HepG2 (cell line): ENCODE data around the gene GMPR. TPM values are rescaled to one million over a fixed set of nuclear protein-coding genes. Genes with fewer than 3 reads are reported as not detected.

ENCODE experiments used
- ATAC-seq: fragments of 200-7000 bp; cut with Tn5 transposase; 3 replicates; pipeline ENCODE4 v1.9.1; 2020; ENCODE audit warnings: mild to moderate bottlenecking, moderate library complexity
- BruUV-seq: library from RNA; stranded (reverse); fragments of 400-500 nt; replicated peaks from 2 replicates; lab custom pipeline; 2021; lab: Mats Ljungman, UMichigan
- CTCF ChIA-PET: fragments of 300-600 bp; formaldehyde crosslinking; extraction: SDS; loops from one replicate; lab custom pipeline; 2021; ENCODE audit warnings: low total read pairs, inconsistent platforms, low intra/inter-chr PET ratio; lab: Yijun Ruan, JAX
- POLR2A ChIA-PET: fragments of 350-600 bp; sonication (Branson Sonifier 250); formaldehyde crosslinking; loops from one replicate; lab custom pipeline; 2020; ENCODE audit warnings: antibody characterized with exemption, inconsistent platforms; lab: Yijun Ruan, JAX
- DNase-seq: peaks from one replicate; pipeline ENCODE4 v3.0.0-alpha.2; 2015; ENCODE audit warnings: low spot score
- FAIRE-seq: peaks from 3 replicates; lab custom pipeline; 2011; peaks lifted over from hg19 to GRCh38; lab: Jason Lieb, UNC
- H2AFZ ChIP-seq: one replicate; pipeline ENCODE4 v1.6.1; 2011; ENCODE audit warnings: low read length, inconsistent platforms
- H3K27ac ChIP-seq: fragments of 300-600 bp; 3 replicates; pipeline ENCODE4 v1.8.0; 2011; ENCODE audit warnings: mixed run types, mild to moderate bottlenecking, mixed read lengths, low read length, inconsistent platforms; ENCODE audit not compliant: insufficient read depth; ENCODE audit errors: extremely low read length
- H3K27me3 ChIP-seq, 2 experiments: fragments of 200-600 bp in 1 of 2; 2 replicates in 1 of 2; 3 replicates in 1 of 2; pipeline versions ENCODE4 v1.6.0 to v1.8.0; 2011; ENCODE audit warnings: low read length in 2 of 2, mild to moderate bottlenecking in 2 of 2, moderate library complexity in 2 of 2, inconsistent platforms in 1 of 2; ENCODE audit not compliant: insufficient read depth in 2 of 2, control insufficient read depth in 1 of 2
- H3K36me3 ChIP-seq, 2 experiments: fragments of 200-600 bp in 1 of 2; replicated peaks in 1 of 2; 2 replicates in 1 of 2; 3 replicates in 1 of 2; pipeline versions ENCODE4 v1.5.1 to v1.8.0; 2011; ENCODE audit warnings: low read length in 2 of 2, inconsistent platforms in 1 of 2; ENCODE audit not compliant: insufficient read depth in 2 of 2, control insufficient read depth in 1 of 2
- H3K4me1 ChIP-seq: 2 replicates; pipeline ENCODE4 v1.5.1; 2012; ENCODE audit warnings: low read length, inconsistent platforms; ENCODE audit not compliant: insufficient read depth
- H3K4me2 ChIP-seq: 2 replicates; pipeline ENCODE4 v1.6.0; 2011; ENCODE audit warnings: low read depth, low read length, inconsistent platforms
- H3K4me3 ChIP-seq, 3 experiments: fragments of 200-600 bp in 1 of 3; sonication (generic), shearing (Covaris generic) in 1 of 3; replicated peaks in 1 of 3; 2 replicates each; pipeline ENCODE4 v1.5.1; 2011 to 2016; ENCODE audit warnings: low read length in 3 of 3, inconsistent platforms in 2 of 3, low read depth in 2 of 3, mild to moderate bottlenecking in 2 of 3, control low read depth in 1 of 3, mixed read lengths in 1 of 3; ENCODE audit not compliant: insufficient read depth in 1 of 3
- H3K79me2 ChIP-seq: one replicate; pipeline ENCODE4 v1.6.1; 2011; ENCODE audit warnings: low read length, inconsistent platforms; ENCODE audit not compliant: insufficient read depth
- H3K9ac ChIP-seq: 2 replicates; pipeline ENCODE4 v1.6.0; 2011; ENCODE audit warnings: mild to moderate bottlenecking, low read depth, low read length, inconsistent platforms; ENCODE audit not compliant: insufficient read depth
- H3K9me3 ChIP-seq: 2 replicates; pipeline ENCODE4 v1.5.1; 2012; ENCODE audit warnings: mild to moderate bottlenecking, low read length
- H4K20me1 ChIP-seq: 2 replicates; pipeline ENCODE4 v1.6.0; 2011; ENCODE audit warnings: inconsistent platforms, mild to moderate bottlenecking, low read length, moderate library complexity; ENCODE audit not compliant: insufficient read depth
- DMAP1 ChIP-seq: IDR thresholded peaks from 2 replicates; pipeline ENCODE4 v1.6.1; 2016
- IRF9 ChIP-seq: sonication (generic); formaldehyde crosslinking; IDR thresholded peaks from 2 replicates; pipeline ENCODE4 v1.8.0; 2022; ENCODE audit warnings: missing genetic modification reagents, mild to moderate bottlenecking, borderline replicate concordance
- MED1 ChIP-seq: sonication (generic); formaldehyde crosslinking; IDR thresholded peaks from 2 replicates; pipeline ENCODE4 v1.4.0; 2020; ENCODE audit warnings: missing genetic modification reagents
- MED8 ChIP-seq: sonication (generic); formaldehyde crosslinking; IDR thresholded peaks from 2 replicates; pipeline ENCODE4 v1.8.1; 2023; ENCODE audit warnings: mild to moderate bottlenecking, missing genetic modification reagents; ENCODE audit not compliant: insufficient replicate concordance
- REXO4 ChIP-seq: sonication (generic); formaldehyde crosslinking; IDR thresholded peaks from 2 replicates; pipeline ENCODE4 v1.8.0; 2022; ENCODE audit warnings: missing genetic modification reagents, mild to moderate bottlenecking, borderline replicate concordance
- TEAD2 ChIP-seq: sonication (generic); formaldehyde crosslinking; IDR thresholded peaks from 2 replicates; pipeline ENCODE4 v1.9.0; 2021; ENCODE audit warnings: missing genetic modification reagents
- XBP1 ChIP-seq: sonication (generic); formaldehyde crosslinking; IDR thresholded peaks from 2 replicates; pipeline ENCODE4 v1.5.0; 2020; ENCODE audit warnings: missing genetic modification reagents
- ZNF326 ChIP-seq: sonication (generic); formaldehyde crosslinking; IDR thresholded peaks from 2 replicates; pipeline ENCODE4 v1.4.0; 2020; ENCODE audit warnings: missing genetic modification reagents, borderline replicate concordance
- ZNF703 ChIP-seq: sonication (generic); formaldehyde crosslinking; IDR thresholded peaks from 2 replicates; pipeline ENCODE4 v1.5.1; 2020; ENCODE audit warnings: missing genetic modification reagents, mild to moderate bottlenecking, moderate library complexity, borderline replicate concordance
- ZNF878 ChIP-seq: sonication (generic); formaldehyde crosslinking; IDR thresholded peaks from 2 replicates; pipeline ENCODE4 v1.8.1; 2023; ENCODE audit warnings: mild to moderate bottlenecking, missing genetic modification reagents, moderate library complexity
- WGBS: methylation state at CpG from one replicate; pipeline ENCODE4 v1.1.6; 2017; ENCODE audit warnings: low lambda C conversion rate; 5-methylcytosine and 5-hydroxymethylcytosine counted together
- in situ Hi-C: cut with HindIII; loops from 2 replicates; pipeline ENCODE4 v1.10.0; 2017; ENCODE audit warnings: low pct_unique_long_range_greater_than_20kb; ENCODE audit not compliant: extremely low pct_ligation_motif_present
- intact Hi-C: fragments of 100-400 bp; cut with micrococcal nuclease; formaldehyde crosslinking; loops from one replicate; pipeline ENCODE4 v1.10.0; 2022; ENCODE audit not compliant: unreplicated experiment
- polyA plus RNA-seq, 8 experiments: library from polyadenylated mRNA; depleted of rRNA in 3 of 8; stranded (reverse) in 7 of 8; unstranded in 1 of 8; fragments of >200 nt; fragmentation: Illumina TruSeq in 4 of 8; extraction: Trizol in 4 of 8; gene quantifications; 2 replicates each; pipeline versions ENCODE4 v1.2.1 to v1.2.3, GENCODE V29; 2011 to 2016; ENCODE audit warnings: low read depth in 4 of 8, missing spikeins in 1 of 8, mixed read lengths in 1 of 8; ENCODE audit not compliant: insufficient read depth in 1 of 8
- total RNA-seq, 5 experiments: library from RNA; depleted of rRNA; stranded (reverse); fragments of >200 nt; fragmentation: Illumina TruSeq; extraction: Trizol; gene quantifications; 2 replicates each; pipeline ENCODE4 v1.2.3, GENCODE V29; 2016; ENCODE audit warnings: low read depth in 1 of 5

GMPR gene
- total and polyA plus RNA-seq, 2 of the 13 experiments (the other 11 are each of a cell fraction or from before 2014, with no cell fraction given): not detected

- no peak for FAIRE-seq
- in situ Hi-C loops: loop anchor here (25.0 kb wide), 1 partner anchor 638 kb away; no protein-coding TSS in a partner anchor
Observed at GRCh38 chr6:16324606-16325225, 86.3 kb downstream of the GMPR start.

GRCh38 chr6:16326531-16326930 is 88.1 kb downstream of the GMPR start:
- TF ChIP-seq DMAP1 (no peak), ZNF326 (CRISPR knock-in tag) (no peak), TEAD2 (CRISPR knock-in tag) (no peak)
- no TSS peak for BruUV-seq
- no peak for FAIRE-seq
- Histone ChIP-seq H3K36me3 (peaks cover 20 to 36% of the 10 kb centered on the region in 2 experiments; a peak in 4 of 5 replicates), H2AFZ (no peak overlapping the region), H3K9me3 (no peaks in the 10 kb centered on the region), H4K20me1 (peaks cover 2% of the 10 kb centered on the region; the same call in 1 of the 2 replicates), H3K27ac (no peak overlapping the region), H3K79me2 (no peaks in the 10 kb centered on the region), H3K4me3 (no peak overlapping the region), H3K27me3 (no peaks in the 10 kb centered on the region), H3K9ac (no peak overlapping the region), H3K4me2 (no peak overlapping the region), H3K4me1 (peaks cover 22% of the 10 kb centered on the region)
- ChIA-PET POLR2A (no interaction called here), CTCF (no interaction called here)
- no peak for ATAC-seq
- intact Hi-C loops: no loop called here
- in situ Hi-C loops: loop anchor here (25.0 kb wide), 1 partner anchor 636 kb away; no protein-coding TSS in a partner anchor
- WGBS: 97% methylated on average over 17 of the region's 22 CpGs
- DNase-seq: no peak

More at GRCh38 chr6:16324606-16325225, 86.3 kb downstream of the GMPR start:
- TF ChIP-seq XBP1 (CRISPR knock-in tag): no peak
- no peak for TF ChIP-seq MED8 (CRISPR knock-in tag)
- no peak for TF ChIP-seq ZNF703 (CRISPR knock-in tag)
- TF ChIP-seq MED1 (CRISPR knock-in tag): no peak
- no peak for TF ChIP-seq IRF9 (CRISPR knock-in tag)
- TF ChIP-seq REXO4 (CRISPR knock-in tag): no peak
- TF ChIP-seq ZNF878 (CRISPR knock-in tag): no peak
- H3K4me3 ChIP-seq: no peak overlapping the region
- POLR2A ChIA-PET: no interaction called here
- DNase-seq: no peak
- H3K27ac ChIP-seq: no peak overlapping the region
- no peak overlapping the region for H2AFZ ChIP-seq
- H4K20me1 ChIP-seq: no peaks in the 10 kb centered on the region
- no TSS peak for BruUV-seq
- H3K9me3 ChIP-seq: no peaks in the 10 kb centered on the region
- no peak overlapping the region for H3K4me2 ChIP-seq
- H3K9ac ChIP-seq: no peak overlapping the region
- H3K27me3 ChIP-seq: no peaks in the 10 kb centered on the region
- ATAC-seq: no peak
- H3K36me3 ChIP-seq: peaks cover 22 to 44% of the 10 kb centered on the region in 2 experiments; a peak in 4 of 5 replicates
- 94% methylated on average over 7 of the region's 7 CpGs for WGBS
- H3K4me1 ChIP-seq: peaks cover 22% of the 10 kb centered on the region
- CTCF ChIA-PET: no interaction called here
- H3K79me2 ChIP-seq: no peaks in the 10 kb centered on the region
- intact Hi-C loops: no loop called here
